Nephron (organoid): ENCODE results near the gene C6orf62.
"Not testable (repeated sequence)": the region's sequence is repeated elsewhere in the genome, so short reads cannot be mapped to it uniquely, and the experiment has no call there.

Experiments
- H3K27ac Mint-ChIP-seq, 3 experiments: 2 replicates each; pipeline ENCODE4 v1.8.0; 2020; ENCODE audit warnings: mixed read lengths in 3 of 3, mild to moderate bottlenecking in 2 of 3, moderate library complexity in 1 of 3
- H3K27me3 Mint-ChIP-seq: 2 replicates; pipeline ENCODE4 v1.8.0; 2021; ENCODE audit warnings: low read depth, mild to moderate bottlenecking, moderate library complexity, mixed read lengths
- H3K36me3 Mint-ChIP-seq: 2 replicates; pipeline ENCODE4 v1.8.0; 2020; ENCODE audit warnings: low read depth, mixed read lengths
- H3K4me1 Mint-ChIP-seq: 2 replicates; pipeline ENCODE4 v1.8.0; 2020; ENCODE audit warnings: mixed read lengths
- H3K4me3 Mint-ChIP-seq, 3 experiments: 2 replicates each; pipeline ENCODE4 v1.8.0; 2020; ENCODE audit warnings: mild to moderate bottlenecking in 3 of 3, mixed read lengths in 3 of 3, moderate library complexity in 2 of 3
- H3K9me3 Mint-ChIP-seq: 2 replicates; pipeline ENCODE4 v1.8.0; 2020; ENCODE audit warnings: mixed read lengths
- TF ChIP-seq, protein P1 (sequence below), 3 experiments: fragments of 200-600 bp; sonication (generic); IDR thresholded peaks; one replicate each; pipeline ENCODE4 v1.5.0; 2021; ENCODE audit warnings: antibody characterized with exemption in 3 of 3; ENCODE audit not compliant: unreplicated experiment in 3 of 3

Gene C6orf62

GRCh38 chr6:24666641-24667377 lies 52.1 kb downstream of the C6orf62 start, which contains the start of the genes ACOT13 and TDP2:
Gene ACOT13 (plus strand): TSS chr6:24667077. CDS start chr6:24667264, 187 bp downstream.
Gene TDP2 (minus strand): TSS chr6:24666899. CDS start chr6:24666862, 37 bp downstream.
- peak within 1 kb of the TSS; percentile 98 for H3K27ac Mint-ChIP-seq
- peaks cover 68% of the 10 kb centered on the region for H3K36me3 Mint-ChIP-seq
- TF ChIP-seq, protein P1, sequence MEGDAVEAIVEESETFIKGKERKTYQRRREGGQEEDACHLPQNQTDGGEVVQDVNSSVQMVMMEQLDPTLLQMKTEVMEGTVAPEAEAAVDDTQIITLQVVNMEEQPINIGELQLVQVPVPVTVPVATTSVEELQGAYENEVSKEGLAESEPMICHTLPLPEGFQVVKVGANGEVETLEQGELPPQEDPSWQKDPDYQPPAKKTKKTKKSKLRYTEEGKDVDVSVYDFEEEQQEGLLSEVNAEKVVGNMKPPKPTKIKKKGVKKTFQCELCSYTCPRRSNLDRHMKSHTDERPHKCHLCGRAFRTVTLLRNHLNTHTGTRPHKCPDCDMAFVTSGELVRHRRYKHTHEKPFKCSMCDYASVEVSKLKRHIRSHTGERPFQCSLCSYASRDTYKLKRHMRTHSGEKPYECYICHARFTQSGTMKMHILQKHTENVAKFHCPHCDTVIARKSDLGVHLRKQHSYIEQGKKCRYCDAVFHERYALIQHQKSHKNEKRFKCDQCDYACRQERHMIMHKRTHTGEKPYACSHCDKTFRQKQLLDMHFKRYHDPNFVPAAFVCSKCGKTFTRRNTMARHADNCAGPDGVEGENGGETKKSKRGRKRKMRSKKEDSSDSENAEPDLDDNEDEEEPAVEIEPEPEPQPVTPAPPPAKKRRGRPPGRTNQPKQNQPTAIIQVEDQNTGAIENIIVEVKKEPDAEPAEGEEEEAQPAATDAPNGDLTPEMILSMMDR (IDR thresholded peaks at IDR 0.05; ENCODE audit: unreplicated experiment in 3 of 3) = peak; percentile 57 to 68 (median 58)
- peak within 1 kb of the TSS; percentile 96 to 100 (median 99) for H3K4me3 Mint-ChIP-seq
- H3K4me1 Mint-ChIP-seq = peaks cover 42% of the 10 kb centered on the region
- H3K9me3 Mint-ChIP-seq = peaks cover 31% of the 10 kb centered on the region
- H3K27me3 Mint-ChIP-seq = no peaks in the 10 kb centered on the region

DNA sequence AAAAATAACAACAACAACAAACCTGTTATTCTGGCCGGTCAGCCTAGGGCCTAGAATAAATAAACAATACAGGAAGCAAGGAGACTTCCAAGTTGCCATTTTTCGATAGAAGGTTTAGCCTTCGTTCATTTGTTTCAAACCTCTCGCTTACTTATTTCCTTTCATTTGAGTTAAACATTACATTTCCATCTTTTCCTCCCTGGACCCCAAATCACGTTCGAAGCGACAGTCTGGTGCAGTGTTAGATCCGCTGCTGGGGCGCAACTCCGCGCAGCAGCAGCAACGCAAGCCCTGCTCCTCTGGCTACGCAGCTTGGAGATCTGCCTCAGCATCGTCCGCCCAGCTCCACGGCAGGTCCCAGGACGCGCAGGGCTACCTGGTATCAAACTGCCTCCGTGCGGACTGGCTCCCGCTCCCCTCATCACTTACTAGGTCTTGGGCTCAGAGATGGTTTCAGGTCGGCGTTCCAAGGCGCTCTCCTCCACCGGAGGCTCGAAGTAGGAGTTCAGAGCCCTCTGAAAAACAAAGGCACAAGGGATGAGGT lies 52.8 kb downstream of the C6orf62 start:
- TF ChIP-seq, protein P1 (IDR thresholded peaks at IDR 0.05; ENCODE audit: unreplicated experiment in 3 of 3) = no peak
- peak overlapping the region; percentile 98 for H3K27ac Mint-ChIP-seq
- peaks cover 69% of the 10 kb centered on the region for H3K36me3 Mint-ChIP-seq
- no peaks in the 10 kb centered on the region for H3K27me3 Mint-ChIP-seq
- H3K4me1 Mint-ChIP-seq = peaks cover 47% of the 10 kb centered on the region
- peaks cover 25% of the 10 kb centered on the region for H3K9me3 Mint-ChIP-seq
- H3K4me3 Mint-ChIP-seq = peak overlapping the region; percentile 96 to 100 (median 99)

GRCh38 chr6:24664046-24664987 lies 54.6 kb downstream of the C6orf62 start:
- Mint-ChIP-seq H3K4me1 (peaks cover 47% of the 10 kb centered on the region), H3K9me3 (peaks cover 9% of the 10 kb centered on the region), H3K4me3 (peak overlapping the region; percentile 96 to 100 (median 99)), H3K27me3 (no peaks in the 10 kb centered on the region), H3K27ac (peak overlapping the region in 2 of 3 experiments; percentile 29 to 98), H3K36me3 (peaks cover 59% of the 10 kb centered on the region)
- TF ChIP-seq, protein P1 (IDR thresholded peaks at IDR 0.05; ENCODE audit: unreplicated experiment in 3 of 3) = no peak

DNA sequence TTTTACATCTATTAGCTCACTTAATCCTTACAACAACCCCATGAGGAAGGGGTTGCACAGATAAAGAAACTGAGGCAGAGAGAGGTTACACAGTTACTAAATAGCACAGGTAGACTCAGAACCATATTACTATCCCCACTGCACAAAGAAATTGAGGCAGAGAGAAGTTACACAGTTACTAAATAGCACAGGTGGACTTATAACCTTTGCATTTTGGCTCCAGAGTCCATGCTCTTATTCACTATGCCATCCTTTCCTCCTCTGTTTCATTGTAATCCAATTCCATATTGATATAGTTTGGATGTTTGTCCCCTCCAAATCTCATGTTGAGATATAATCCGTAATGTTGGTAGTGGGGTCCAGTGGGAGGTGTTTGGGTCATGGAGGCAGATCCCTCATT lies 55.8 kb downstream of the C6orf62 start:
- peaks cover 52% of the 10 kb centered on the region for H3K36me3 Mint-ChIP-seq
- peak overlapping the region in 2 of 3 experiments; percentile 10 to 45 for H3K4me3 Mint-ChIP-seq
- H3K9me3 Mint-ChIP-seq = peaks cover 4% of the 10 kb centered on the region
- peaks cover 47% of the 10 kb centered on the region for H3K4me1 Mint-ChIP-seq
- TF ChIP-seq, protein P1 (IDR thresholded peaks at IDR 0.05; ENCODE audit: unreplicated experiment in 3 of 3) = no peak
- no peaks in the 10 kb centered on the region for H3K27me3 Mint-ChIP-seq
- H3K27ac Mint-ChIP-seq = peak overlapping the region in 1 of 3 experiments; percentile 57

DNA sequence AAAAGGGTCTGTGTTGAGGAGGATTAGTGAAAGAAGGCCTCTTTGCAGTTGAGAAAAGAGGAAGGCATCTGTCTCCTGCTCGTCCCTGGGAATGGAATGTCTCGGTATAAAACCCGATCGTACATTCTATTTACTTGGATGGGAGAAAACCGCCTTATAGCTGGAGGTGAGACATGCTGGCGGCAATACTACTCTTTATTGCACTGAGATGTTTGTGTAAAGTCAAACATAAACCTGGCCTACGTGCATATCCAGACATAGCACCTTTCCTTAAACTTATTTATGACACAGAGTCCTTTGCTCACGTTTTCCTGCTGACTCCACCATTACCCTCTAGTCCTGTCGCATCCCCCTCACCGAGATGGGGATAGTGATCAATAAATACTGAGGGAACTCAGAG lies 56.7 kb downstream of the C6orf62 start:
- H3K36me3 Mint-ChIP-seq = peaks cover 54% of the 10 kb centered on the region
- no peaks in the 10 kb centered on the region for H3K27me3 Mint-ChIP-seq
- TF ChIP-seq, protein P1 (IDR thresholded peaks at IDR 0.05; ENCODE audit: unreplicated experiment in 3 of 3) = no peak
- peaks cover 42% of the 10 kb centered on the region for H3K4me1 Mint-ChIP-seq
- H3K9me3 Mint-ChIP-seq = no peaks in the 10 kb centered on the region
- H3K27ac Mint-ChIP-seq = peak overlapping the region in 2 of 3 experiments; percentile 65 to 89
- no peak overlapping the region for H3K4me3 Mint-ChIP-seq

DNA sequence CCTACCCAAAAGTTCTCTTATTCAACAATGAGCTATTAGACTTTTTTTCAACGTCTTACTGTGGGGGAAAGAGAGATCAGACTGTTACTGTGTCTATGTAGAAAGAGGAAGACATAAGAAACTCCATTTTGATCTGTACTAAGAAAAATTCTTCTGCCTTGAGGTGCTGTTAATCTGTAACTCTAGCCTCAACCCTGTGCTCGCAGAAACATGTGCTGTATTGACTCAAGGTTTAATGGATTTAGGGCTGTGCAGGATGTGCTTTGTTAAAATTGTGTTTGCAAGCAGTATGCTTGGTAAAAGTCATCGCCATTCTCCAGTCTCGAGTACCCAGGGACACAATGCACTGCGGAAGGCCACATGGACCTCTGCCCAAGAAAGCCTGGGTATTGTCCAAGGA lies 57.2 kb downstream of the C6orf62 start:
- Mint-ChIP-seq H3K4me1 (peaks cover 38% of the 10 kb centered on the region), H3K36me3 (peaks cover 51% of the 10 kb centered on the region), H3K27ac (peak overlapping the region; percentile 42 to 89 (median 65)), H3K4me3 (peak overlapping the region in 1 of 3 experiments; percentile 42)
- not testable (repeated sequence) for H3K9me3 Mint-ChIP-seq, H3K27me3 Mint-ChIP-seq
